ENCODE results near the gene DUSP8. TPM values are rescaled to one million over a fixed set of nuclear protein-coding genes. Genes with fewer than 3 reads are reported as not detected.
A peak's percentile ranks its signal among the peaks of the same experiment; 100 is the strongest.
"Not testable (repeated sequence)": the region's sequence is repeated elsewhere in the genome, so short reads cannot be mapped to it uniquely, and the experiment has no call there.

The DUSP8 gene, protein sequence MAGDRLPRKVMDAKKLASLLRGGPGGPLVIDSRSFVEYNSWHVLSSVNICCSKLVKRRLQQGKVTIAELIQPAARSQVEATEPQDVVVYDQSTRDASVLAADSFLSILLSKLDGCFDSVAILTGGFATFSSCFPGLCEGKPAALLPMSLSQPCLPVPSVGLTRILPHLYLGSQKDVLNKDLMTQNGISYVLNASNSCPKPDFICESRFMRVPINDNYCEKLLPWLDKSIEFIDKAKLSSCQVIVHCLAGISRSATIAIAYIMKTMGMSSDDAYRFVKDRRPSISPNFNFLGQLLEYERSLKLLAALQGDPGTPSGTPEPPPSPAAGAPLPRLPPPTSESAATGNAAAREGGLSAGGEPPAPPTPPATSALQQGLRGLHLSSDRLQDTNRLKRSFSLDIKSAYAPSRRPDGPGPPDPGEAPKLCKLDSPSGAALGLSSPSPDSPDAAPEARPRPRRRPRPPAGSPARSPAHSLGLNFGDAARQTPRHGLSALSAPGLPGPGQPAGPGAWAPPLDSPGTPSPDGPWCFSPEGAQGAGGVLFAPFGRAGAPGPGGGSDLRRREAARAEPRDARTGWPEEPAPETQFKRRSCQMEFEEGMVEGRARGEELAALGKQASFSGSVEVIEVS
- total RNA-seq: 0.40 and 0.71 TPM in 2 replicates

- DNase-seq (ENCODE audit: low read depth, low spot score): peak; percentile 45
Measured at GRCh38 chr11:1572197-1573076, at the start of gene DUSP8. Gene DUSP8, minus strand, starts transcription at chr11:1572271. Its CDS starts 6,445 bp downstream, at chr11:1565826.

DNA sequence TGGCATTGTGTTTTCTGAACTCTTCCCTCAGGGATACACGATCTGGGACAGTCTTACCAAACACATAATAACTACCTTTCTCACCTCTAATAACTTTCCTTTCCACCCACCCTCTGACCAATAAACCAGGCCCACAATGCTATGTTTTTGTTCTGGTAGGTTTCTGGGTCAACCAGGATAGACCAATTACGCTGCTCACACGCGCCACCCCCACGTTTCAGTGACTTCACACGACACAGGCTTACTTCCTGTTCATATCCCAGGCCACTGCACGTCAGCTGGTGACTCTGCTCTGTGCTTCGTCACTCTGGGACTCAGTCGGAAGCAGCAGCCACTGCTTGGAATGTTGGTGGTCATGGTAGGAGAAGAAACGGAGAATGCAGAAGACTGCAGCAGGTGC lies 47.4 kb upstream of the DUSP8 start:
- no peak for DNase-seq (ENCODE audit: low read depth, low spot score)

- no peak for DNase-seq (ENCODE audit: low read depth, low spot score)
Measured at GRCh38 chr11:1618231-1618630, 46.2 kb upstream of the DUSP8 start.

DNA sequence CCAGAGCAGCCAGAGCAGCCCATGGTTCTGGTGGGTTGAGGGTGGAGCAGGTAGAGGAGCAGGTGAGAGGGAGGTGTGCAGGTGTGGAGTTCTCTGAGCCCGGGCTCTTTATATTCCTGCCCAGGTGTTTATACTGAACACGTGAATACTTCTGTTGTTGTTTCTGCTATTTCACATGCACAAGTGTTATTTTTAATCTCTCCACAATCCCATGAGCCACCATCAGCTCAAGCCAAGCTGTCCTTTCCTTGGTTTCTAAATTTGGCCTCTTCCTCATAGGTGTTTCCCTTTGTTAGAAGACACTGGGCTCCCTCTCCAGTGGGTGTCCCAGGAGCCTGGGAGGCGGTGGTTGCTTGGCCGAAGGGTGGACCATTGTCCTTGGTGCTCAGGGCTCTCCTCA lies 36.3 kb upstream of the DUSP8 start, which contains the start of gene KRTAP5-3:
Gene KRTAP5-3, minus strand, starts transcription at position 101 of the 400 bp plus-strand sequence. Its CDS starts 78 bp downstream, at position 23.
- no peak for DNase-seq (ENCODE audit: low read depth, low spot score)

GRCh38 chr11:1607901-1608300 lies 35.8 kb upstream of the DUSP8 start:
- not testable (repeated sequence) for DNase-seq (ENCODE audit: low read depth, low spot score)

GRCh38 chr11:1607156-1607845 lies 35.2 kb upstream of the DUSP8 start:
- not testable (repeated sequence) for DNase-seq (ENCODE audit: low read depth, low spot score)

DNA sequence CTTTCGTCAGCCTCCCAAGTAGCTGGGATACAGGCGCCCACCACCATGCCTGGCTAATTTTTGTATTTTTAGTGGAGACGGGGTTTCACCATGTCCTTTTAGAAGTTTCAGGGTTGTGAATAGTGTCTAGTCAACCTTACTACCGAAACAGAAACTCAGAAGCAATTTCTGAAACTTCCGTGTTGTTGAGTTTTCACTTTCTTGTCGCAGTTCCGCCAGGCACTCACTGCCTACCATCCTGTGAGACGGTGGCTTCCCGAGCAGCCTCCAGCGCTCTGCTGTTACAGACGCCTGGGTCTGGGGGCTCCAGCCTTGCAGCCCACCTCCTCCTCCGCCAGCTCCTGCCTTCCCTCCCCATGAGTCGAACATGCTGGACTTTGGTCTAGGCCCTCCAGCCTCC lies 33.9 kb upstream of the DUSP8 start:
- DNase-seq (ENCODE audit: low read depth, low spot score): not testable (repeated sequence)

DNA sequence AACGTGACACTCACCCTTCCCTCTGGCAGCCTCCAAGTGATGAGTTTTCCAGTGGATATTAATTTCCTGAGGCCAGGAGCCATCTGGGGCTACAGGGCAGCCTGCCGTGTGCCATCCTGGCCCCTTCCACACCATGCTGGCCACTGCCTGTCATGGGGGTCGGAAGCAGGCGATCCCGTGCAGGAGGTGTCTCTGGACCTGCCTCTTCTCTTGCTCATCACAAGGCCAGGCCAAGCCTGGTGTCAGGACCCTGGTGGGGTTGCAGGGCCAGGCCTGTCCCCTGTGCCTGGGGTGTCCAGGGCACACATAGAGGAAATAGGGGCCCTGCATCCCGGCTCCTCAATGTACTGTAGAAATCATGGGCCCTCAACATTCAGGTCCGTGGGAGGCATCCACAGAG lies 32.6 kb upstream of the DUSP8 start:
- no peak for DNase-seq (ENCODE audit: low read depth, low spot score)

GRCh38 chr11:1604181-1604580 lies 32.1 kb upstream of the DUSP8 start:
- no peak for DNase-seq (ENCODE audit: low read depth, low spot score)

GRCh38 chr11:1603629-1604028 lies 31.6 kb upstream of the DUSP8 start:
- no peak for DNase-seq (ENCODE audit: low read depth, low spot score)

DNA sequence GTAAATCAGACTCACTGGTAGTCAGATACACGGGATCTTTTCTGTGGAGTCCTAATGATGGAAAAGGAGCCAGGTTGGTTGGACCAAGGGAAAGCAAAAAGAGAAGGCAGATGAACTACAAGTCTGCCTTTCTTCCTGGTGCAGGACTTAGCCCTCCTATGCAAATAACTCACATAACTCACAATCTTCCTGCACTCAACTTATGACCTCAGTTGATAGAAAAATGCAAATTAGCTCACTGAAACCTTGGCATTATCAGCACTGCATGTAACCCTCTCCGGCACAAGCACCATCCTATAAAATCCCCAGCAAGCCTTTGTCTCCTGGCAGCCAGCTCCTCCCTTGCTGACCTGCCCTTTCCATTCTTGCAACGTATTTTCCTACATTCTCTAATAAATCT lies 29.6 kb upstream of the DUSP8 start:
- DNase-seq (ENCODE audit: low read depth, low spot score): not testable (repeated sequence)

DNA sequence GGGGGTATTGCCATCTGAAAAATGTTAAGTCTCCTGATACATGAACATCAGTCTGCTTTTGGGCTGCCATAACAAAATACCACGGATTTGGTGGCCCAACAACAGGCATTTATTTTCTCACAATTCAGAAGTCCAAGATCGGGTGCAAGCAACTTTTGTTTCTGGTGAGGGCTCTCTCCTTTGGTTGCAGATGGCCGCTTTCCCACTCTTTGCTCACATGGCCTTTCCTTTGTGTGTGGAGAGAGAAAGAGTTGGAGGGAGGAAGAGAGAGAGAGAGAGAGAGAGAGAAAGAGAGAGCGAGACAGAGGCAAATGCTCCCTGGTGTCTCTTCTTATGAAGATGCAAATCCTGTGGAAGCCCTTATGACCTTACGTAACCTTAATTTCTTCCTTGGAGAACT lies 28.6 kb upstream of the DUSP8 start:
- DNase-seq (ENCODE audit: low read depth, low spot score): no peak

- no peak for DNase-seq (ENCODE audit: low read depth, low spot score)
Measured at GRCh38 chr11:1598816-1599215, 26.7 kb upstream of the DUSP8 start.

- DNase-seq (ENCODE audit: low read depth, low spot score): not testable (repeated sequence)
Measured at GRCh38 chr11:1598406-1598805, 26.3 kb upstream of the DUSP8 start.

GRCh38 chr11:1597994-1598380 lies 25.9 kb upstream of the DUSP8 start, which contains the start of gene KRTAP5-2:
Gene KRTAP5-2, minus strand, starts transcription at chr11:1598294. Its CDS starts 44 bp downstream, at chr11:1598250.
- DNase-seq (ENCODE audit: low read depth, low spot score): no peak

- DNase-seq (ENCODE audit: low read depth, low spot score): no peak
Measured at GRCh38 chr11:1597331-1597993, 25.4 kb upstream of the DUSP8 start.

DNA sequence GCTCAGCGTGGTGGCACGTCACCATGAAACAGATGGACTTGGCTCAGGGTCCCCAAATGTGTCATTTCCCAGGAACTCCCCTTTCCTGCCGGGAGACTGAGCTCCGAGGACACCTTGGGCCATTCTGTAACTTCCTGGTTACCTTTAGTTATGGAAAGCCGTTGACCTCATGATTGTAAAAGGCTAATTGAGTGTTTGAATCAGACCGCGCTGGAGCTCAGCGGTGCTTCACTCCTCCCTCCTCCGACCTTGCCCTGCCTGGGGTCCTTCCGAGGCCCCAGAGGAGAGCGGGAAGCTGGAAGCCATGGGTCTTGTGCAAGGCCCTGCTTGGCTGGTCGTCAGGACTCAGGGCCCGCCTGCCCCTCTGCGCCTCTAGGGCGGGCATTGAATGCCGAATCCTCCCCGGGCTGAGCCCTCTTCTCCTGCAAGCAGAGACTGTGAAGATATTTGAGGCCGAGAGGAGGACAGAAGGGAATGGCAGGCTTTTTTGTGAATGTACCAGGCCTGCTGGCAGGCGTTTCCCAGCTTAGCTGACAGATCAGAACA lies 24.6 kb upstream of the DUSP8 start:
- not testable (repeated sequence) for DNase-seq (ENCODE audit: low read depth, low spot score)

- not testable (repeated sequence) for DNase-seq (ENCODE audit: low read depth, low spot score)
Measured at GRCh38 chr11:1595994-1596575, 24.0 kb upstream of the DUSP8 start.

- no peak for DNase-seq (ENCODE audit: low read depth, low spot score)
Measured at GRCh38 chr11:1592628-1593027, 20.6 kb upstream of the DUSP8 start.

DNA sequence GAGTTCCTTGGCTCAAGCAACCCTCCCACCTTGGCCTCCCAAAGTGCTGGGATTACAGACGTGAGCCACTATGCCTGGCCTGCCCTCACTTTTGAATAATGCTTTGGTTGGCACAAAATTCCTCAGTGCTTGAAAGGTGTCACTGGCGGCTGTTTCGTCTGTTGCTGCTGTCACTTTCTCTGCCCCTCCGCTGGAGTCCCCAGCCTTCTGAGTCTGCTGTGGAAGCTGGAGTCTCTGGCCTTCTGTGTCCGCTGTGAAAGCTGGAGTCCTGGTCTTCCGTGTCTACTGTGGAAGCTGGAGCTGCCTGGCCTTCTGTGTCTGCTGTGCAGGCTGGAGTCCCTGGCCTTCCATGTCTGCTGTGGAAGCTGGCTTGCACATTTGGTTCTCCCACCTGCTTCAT lies 17.9 kb upstream of the DUSP8 start:
- DNase-seq (ENCODE audit: low read depth, low spot score): no peak

All from pulmonary artery endothelial cell (primary cell).